Activated naive CD4-positive, alpha-beta T cell treated with anti-CD3 and anti-CD28 coated beads, Interleukin-2, amount 10 ng/mL, durations not matched to agents 7 days and 5 days (primary cell): ENCODE data around the gene TRIM26.

ENCODE experiments used
- CTCF ChIA-PET: fragments of 350-600 bp; sonication (Branson Sonifier 250); formaldehyde crosslinking; loops from one replicate; lab custom pipeline; 2021; ENCODE audit warnings: antibody characterized with exemption; lab: Charles Lee
- DNase-seq: peaks from one replicate; pipeline ENCODE4 v3.0.0-alpha.2; 2020
- H3K27ac Mint-ChIP-seq: one replicate; pipeline ENCODE4 v1.8.0; 2021; ENCODE audit warnings: mild to moderate bottlenecking, moderate library complexity, mixed read lengths
- H3K27me3 Mint-ChIP-seq: one replicate; pipeline ENCODE4 v1.8.0; 2021; ENCODE audit warnings: mild to moderate bottlenecking, mixed read lengths
- H3K36me3 Mint-ChIP-seq: one replicate; pipeline ENCODE4 v1.8.0; 2021; ENCODE audit warnings: mixed read lengths
- H3K4me1 Mint-ChIP-seq: one replicate; pipeline ENCODE4 v1.8.0; 2021; ENCODE audit warnings: mixed read lengths
- H3K4me3 Mint-ChIP-seq: one replicate; pipeline ENCODE4 v1.8.0; 2021; ENCODE audit warnings: mild to moderate bottlenecking, moderate library complexity, mixed read lengths
- H3K9me3 Mint-ChIP-seq: one replicate; pipeline ENCODE4 v1.8.0; 2021; ENCODE audit warnings: mixed read lengths

Gene TRIM26

DNA sequence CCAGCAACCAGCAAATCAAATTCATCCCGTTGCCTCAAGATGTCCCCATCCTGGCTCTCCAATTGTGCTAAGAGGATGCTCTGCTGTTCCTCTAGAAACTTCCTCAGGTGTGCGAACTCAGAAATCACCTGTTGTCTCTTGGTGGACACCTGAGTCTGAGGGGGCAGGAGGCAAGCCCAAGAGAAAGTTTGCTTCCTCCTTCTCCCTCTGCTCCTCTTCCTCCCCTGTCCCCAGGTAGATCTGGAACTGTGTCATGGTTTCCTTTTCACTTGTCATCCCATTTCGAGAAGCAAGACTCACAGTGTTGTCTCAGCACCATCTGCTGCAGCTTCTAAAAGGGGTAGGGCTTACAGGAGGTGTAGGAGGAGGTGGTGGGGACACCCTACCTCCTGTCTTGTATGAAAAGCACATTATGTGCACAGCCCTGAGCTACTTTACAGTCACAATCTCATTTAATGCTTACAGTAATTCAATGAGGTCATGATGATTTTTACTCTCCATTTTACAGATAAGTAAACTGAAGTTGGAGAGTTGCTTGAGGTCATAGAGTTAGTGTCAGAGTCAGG, 54.6 kb downstream of the TRIM26 start:
- H3K36me3 Mint-ChIP-seq = no peaks in the 10 kb centered on the region
- H3K4me1 Mint-ChIP-seq = peaks cover 16% of the 10 kb centered on the region
- DNase-seq = no peak
- no peak overlapping the region for H3K27ac Mint-ChIP-seq
- CTCF ChIA-PET = no interaction called here
- no peaks in the 10 kb centered on the region for H3K9me3 Mint-ChIP-seq
- peaks cover 59% of the 10 kb centered on the region for H3K27me3 Mint-ChIP-seq
- no peak overlapping the region for H3K4me3 Mint-ChIP-seq

DNA sequence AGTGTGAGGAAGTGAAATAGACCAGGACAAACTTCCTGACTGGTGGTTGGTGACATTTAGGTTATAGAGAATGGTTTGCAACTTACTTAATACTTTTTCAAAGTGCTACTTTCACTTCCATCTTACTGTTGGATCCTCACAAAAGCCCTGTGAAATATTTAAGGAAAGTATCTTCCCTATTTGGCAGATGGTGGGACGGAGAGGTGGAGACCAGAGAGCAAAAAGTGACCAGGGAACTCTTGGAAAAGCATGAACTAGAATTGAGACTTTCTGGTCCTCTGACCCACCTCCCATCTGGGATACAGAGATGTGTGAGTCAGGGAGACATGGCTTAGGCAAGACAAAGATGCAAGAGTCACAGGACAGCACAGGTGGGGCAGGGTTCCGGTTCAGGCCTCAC, 55.2 kb downstream of the TRIM26 start:
- Mint-ChIP-seq H3K27me3 (peaks cover 59% of the 10 kb centered on the region), H3K4me3 (no peak overlapping the region), H3K9me3 (no peaks in the 10 kb centered on the region), H3K4me1 (peaks cover 11% of the 10 kb centered on the region), H3K36me3 (no peaks in the 10 kb centered on the region), H3K27ac (no peak overlapping the region)
- CTCF ChIA-PET = no interaction called here
- DNase-seq = no peak

- CTCF ChIA-PET = no interaction called here
- peaks cover 62% of the 10 kb centered on the region for H3K27me3 Mint-ChIP-seq
- DNase-seq = no peak
- H3K9me3 Mint-ChIP-seq = no peaks in the 10 kb centered on the region
- peaks cover 9% of the 10 kb centered on the region for H3K4me1 Mint-ChIP-seq
- H3K27ac Mint-ChIP-seq = no peak overlapping the region
- no peaks in the 10 kb centered on the region for H3K36me3 Mint-ChIP-seq
- no peak overlapping the region for H3K4me3 Mint-ChIP-seq
Observed at GRCh38 chr6:30157581-30157980, 55.6 kb downstream of the TRIM26 start.

- no peaks in the 10 kb centered on the region for H3K9me3 Mint-ChIP-seq
- CTCF ChIA-PET = no interaction called here
- no peaks in the 10 kb centered on the region for H3K36me3 Mint-ChIP-seq
- H3K27ac Mint-ChIP-seq = no peak overlapping the region
- DNase-seq = no peak
- H3K27me3 Mint-ChIP-seq = peaks cover 60% of the 10 kb centered on the region
- no peak overlapping the region for H3K4me3 Mint-ChIP-seq
- peaks cover 4% of the 10 kb centered on the region for H3K4me1 Mint-ChIP-seq
Observed at GRCh38 chr6:30156774-30157173, 56.4 kb downstream of the TRIM26 start.

DNA sequence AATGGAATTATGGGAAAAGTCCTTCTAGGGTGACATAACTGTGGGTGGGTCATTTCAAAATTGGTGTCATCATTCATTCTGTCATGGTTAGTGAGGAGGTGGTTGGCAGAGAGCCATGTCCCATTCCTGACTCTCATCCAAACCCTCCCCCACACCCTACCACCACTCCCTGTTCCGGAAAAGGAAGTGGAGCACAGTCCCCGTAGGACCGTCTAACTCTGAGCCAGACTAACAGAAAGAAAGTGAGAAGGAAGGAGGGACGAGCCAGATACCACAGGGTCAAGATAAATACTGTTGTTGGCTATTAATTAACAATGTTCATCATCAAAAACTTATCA, 57.0 kb downstream of the TRIM26 start:
- Mint-ChIP-seq H3K4me1 (peaks cover 8% of the 10 kb centered on the region), H3K27ac (no peak overlapping the region), H3K4me3 (no peak overlapping the region), H3K27me3 (peaks cover 60% of the 10 kb centered on the region), H3K36me3 (no peaks in the 10 kb centered on the region), H3K9me3 (no peaks in the 10 kb centered on the region)
- DNase-seq = no peak
- CTCF ChIA-PET = interaction anchor here (1.2 kb wide), 1 partner anchor 53 kb away, joined by 4 read pairs; no protein-coding TSS in a partner anchor

DNA sequence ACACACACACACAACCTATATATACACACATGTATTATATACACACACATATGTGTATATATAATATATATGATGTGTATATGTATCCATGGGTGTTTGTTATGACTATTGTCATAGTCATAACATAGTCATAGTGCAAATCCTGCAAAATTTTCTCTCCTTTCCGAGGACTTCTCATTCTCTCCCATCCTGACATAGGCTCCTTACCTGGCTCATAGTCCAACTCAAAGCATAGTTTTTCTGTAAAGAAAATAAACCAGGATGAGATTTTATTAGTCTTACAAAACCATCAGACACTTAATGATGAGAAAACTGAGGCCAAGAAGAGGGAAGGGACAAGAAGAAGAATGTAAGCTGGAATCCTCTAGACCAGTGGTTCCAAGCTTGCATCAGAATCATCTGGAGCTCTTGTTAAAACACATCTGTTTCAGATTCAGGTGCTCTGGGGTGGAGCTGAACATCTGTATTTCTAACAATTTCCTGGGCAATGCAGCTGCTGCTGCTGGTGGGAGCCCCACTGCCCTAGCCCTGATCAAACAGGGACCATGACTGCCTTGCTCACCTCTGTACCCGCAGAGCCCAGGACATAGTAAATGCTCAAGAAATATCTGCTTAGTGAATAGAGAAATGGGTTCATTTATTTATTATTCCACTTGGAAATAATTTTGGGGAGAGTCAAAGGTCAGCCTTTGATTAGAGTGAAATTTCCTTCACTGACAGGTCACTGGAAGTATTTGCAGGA, 57.5 kb downstream of the TRIM26 start:
- Mint-ChIP-seq H3K27ac (no peak overlapping the region), H3K4me1 (peaks cover 8% of the 10 kb centered on the region), H3K36me3 (no peaks in the 10 kb centered on the region), H3K9me3 (no peaks in the 10 kb centered on the region), H3K27me3 (peaks cover 64% of the 10 kb centered on the region), H3K4me3 (no peak overlapping the region)
- CTCF ChIA-PET = interaction anchor here (1.2 kb wide), 1 partner anchor 52 kb away, joined by 4 read pairs; no protein-coding TSS in a partner anchor
- DNase-seq = no peak

- Mint-ChIP-seq H3K27ac (no peak overlapping the region), H3K9me3 (no peaks in the 10 kb centered on the region), H3K27me3 (peaks cover 66% of the 10 kb centered on the region), H3K4me1 (peaks cover 8% of the 10 kb centered on the region), H3K4me3 (no peak overlapping the region), H3K36me3 (no peaks in the 10 kb centered on the region)
- CTCF ChIA-PET = interaction anchor here (0.6 to 1.4 kb wide), 3 partner anchors 12 to 51 kb away, joined by 3 to 4 read pairs (median 3); no protein-coding TSS in a partner anchor
- DNase-seq = no peak
Observed at GRCh38 chr6:30154709-30155519, 58.3 kb downstream of the TRIM26 start.

DNA sequence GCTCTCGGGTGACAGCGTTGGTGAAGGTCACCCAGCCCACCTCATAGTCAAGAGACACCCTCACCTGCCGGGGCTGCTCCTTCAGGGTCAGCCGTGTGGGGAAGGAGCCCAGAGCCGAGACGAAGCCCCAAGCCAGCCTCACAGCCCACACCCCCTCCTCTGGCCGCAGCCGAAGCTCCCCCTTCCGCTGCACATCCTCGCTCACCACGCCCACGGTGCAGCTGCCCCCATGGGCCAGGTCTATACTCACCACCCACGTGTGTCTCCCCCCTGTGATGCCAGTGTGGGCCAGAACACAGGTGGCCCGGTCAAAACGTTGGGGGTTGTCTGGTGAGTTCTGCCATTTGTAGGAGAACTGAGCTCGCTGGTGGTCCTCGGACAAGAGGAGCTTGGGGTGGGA, 59.1 kb downstream of the TRIM26 start:
- peaks cover 8% of the 10 kb centered on the region for H3K4me1 Mint-ChIP-seq
- H3K27ac Mint-ChIP-seq = no peak overlapping the region
- CTCF ChIA-PET = interaction anchor here (0.6 to 1.4 kb wide), 2 partner anchors 11 to 50 kb away, joined by 3 read pairs; no protein-coding TSS in a partner anchor
- peaks cover 64% of the 10 kb centered on the region for H3K27me3 Mint-ChIP-seq
- DNase-seq = no peak
- no peaks in the 10 kb centered on the region for H3K9me3 Mint-ChIP-seq
- H3K4me3 Mint-ChIP-seq = no peak overlapping the region
- no peaks in the 10 kb centered on the region for H3K36me3 Mint-ChIP-seq

- Mint-ChIP-seq H3K36me3 (no peaks in the 10 kb centered on the region), H3K27ac (no peak overlapping the region), H3K4me3 (no peak overlapping the region), H3K9me3 (no peaks in the 10 kb centered on the region), H3K27me3 (peaks cover 54% of the 10 kb centered on the region), H3K4me1 (peaks cover 6% of the 10 kb centered on the region)
- DNase-seq = no peak
- CTCF ChIA-PET = no interaction called here
Observed at GRCh38 chr6:30152910-30153610, 60.1 kb downstream of the TRIM26 start.

GRCh38 chr6:30152016-30152673, 61.1 kb downstream of the TRIM26 start:
- Mint-ChIP-seq H3K27me3 (peaks cover 60% of the 10 kb centered on the region), H3K9me3 (no peaks in the 10 kb centered on the region), H3K4me3 (no peak overlapping the region), H3K4me1 (peaks cover 6% of the 10 kb centered on the region), H3K36me3 (no peaks in the 10 kb centered on the region), H3K27ac (no peak overlapping the region)
- no peak for DNase-seq
- CTCF ChIA-PET = interaction anchor here (1.5 to 1.6 kb wide), 2 partner anchors 18 to 21 kb away, joined by 5 to 10 read pairs; no protein-coding TSS in a partner anchor

- Mint-ChIP-seq H3K27ac (no peak overlapping the region), H3K27me3 (peaks cover 62% of the 10 kb centered on the region), H3K4me1 (peaks cover 6% of the 10 kb centered on the region), H3K4me3 (no peak overlapping the region), H3K36me3 (no peaks in the 10 kb centered on the region), H3K9me3 (no peaks in the 10 kb centered on the region)
- CTCF ChIA-PET = interaction anchor here (1.5 to 1.6 kb wide), 2 partner anchors 19 to 20 kb away, joined by 5 to 10 read pairs; no protein-coding TSS in a partner anchor
- no peak for DNase-seq
Observed at GRCh38 chr6:30151580-30151979, 61.6 kb downstream of the TRIM26 start.

DNA sequence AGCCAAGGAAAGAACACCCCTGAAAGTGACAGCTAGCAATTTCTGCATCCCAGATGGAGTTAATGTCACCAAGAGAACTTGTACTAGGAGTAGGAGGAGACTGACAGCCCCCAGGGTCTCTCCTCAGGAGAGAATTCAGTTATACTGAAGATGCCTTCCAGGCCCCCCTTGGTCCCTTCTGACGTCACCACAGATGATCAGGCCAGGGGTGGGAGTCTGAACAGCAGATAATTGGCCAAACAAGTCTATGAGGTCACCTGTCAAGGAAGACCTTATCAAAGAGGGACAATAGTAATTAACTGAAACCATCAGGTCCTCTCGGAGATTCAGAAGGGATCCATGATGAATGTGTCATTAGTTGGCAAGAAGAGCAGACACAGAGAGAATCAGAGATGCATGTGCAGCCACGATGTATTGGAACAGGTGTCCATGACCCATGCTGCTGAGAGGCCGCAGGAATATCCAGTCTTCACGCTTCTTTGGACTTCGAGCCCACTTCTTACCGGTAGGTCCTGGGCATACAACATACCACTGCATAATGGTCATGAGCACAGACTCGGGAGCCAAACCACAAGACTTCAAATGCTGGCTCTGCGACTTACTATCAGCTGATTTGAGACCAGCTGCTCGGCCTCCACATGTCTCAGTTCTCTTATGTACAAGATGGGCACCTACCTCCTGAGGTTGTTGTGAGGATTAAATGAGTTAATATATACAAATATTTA, 62.4 kb downstream of the TRIM26 start:
- H3K9me3 Mint-ChIP-seq = no peaks in the 10 kb centered on the region
- no peak for DNase-seq
- no peak overlapping the region for H3K27ac Mint-ChIP-seq
- CTCF ChIA-PET = interaction anchor here (0.8 to 1.6 kb wide), 3 partner anchors 17 to 20 kb away, joined by 3 to 10 read pairs (median 5); no protein-coding TSS in a partner anchor
- H3K27me3 Mint-ChIP-seq = peaks cover 63% of the 10 kb centered on the region
- no peaks in the 10 kb centered on the region for H3K36me3 Mint-ChIP-seq
- peaks cover 4% of the 10 kb centered on the region for H3K4me1 Mint-ChIP-seq
- H3K4me3 Mint-ChIP-seq = no peak overlapping the region
